Transverse colon (tissue), 4 donors: ENCODE data around the gene CDK10.

Experiments
- EP300 ChIP-seq: sonication (generic); formaldehyde crosslinking; IDR thresholded peaks from one replicate; pipeline ENCODE4 v1.6.1; 2017; ENCODE audit warnings: antibody characterized with exemption, low read depth
- POLR2A ChIP-seq: fragments of 450-650 bp; IDR thresholded peaks from one replicate; pipeline ENCODE4 v1.6.1; 2016; ENCODE audit warnings: antibody characterized with exemption, mild to moderate bottlenecking, moderate library complexity
- POLR2AphosphoS5 ChIP-seq, 3 donors: sonication (generic); formaldehyde crosslinking; IDR thresholded peaks; one replicate each; pipeline ENCODE4 v1.6.1; 2016; ENCODE audit warnings: antibody characterized with exemption in 3 of 3
- TF ChIP-seq, protein P1 (sequence below), 5 experiments: fragments of 200-600 bp in 3 of 5; fragments of 450-650 bp in 2 of 5; sonication (generic) in 3 of 5; IDR thresholded peaks; 1 replicate in 2 of 5; 2 replicates in 3 of 5; pipeline ENCODE4 v1.5.1; 2016 to 2017; ENCODE audit warnings: antibody characterized with exemption in 5 of 5, inconsistent platforms in 3 of 5, mild to moderate bottlenecking in 2 of 5, moderate library complexity in 1 of 5

DNA sequence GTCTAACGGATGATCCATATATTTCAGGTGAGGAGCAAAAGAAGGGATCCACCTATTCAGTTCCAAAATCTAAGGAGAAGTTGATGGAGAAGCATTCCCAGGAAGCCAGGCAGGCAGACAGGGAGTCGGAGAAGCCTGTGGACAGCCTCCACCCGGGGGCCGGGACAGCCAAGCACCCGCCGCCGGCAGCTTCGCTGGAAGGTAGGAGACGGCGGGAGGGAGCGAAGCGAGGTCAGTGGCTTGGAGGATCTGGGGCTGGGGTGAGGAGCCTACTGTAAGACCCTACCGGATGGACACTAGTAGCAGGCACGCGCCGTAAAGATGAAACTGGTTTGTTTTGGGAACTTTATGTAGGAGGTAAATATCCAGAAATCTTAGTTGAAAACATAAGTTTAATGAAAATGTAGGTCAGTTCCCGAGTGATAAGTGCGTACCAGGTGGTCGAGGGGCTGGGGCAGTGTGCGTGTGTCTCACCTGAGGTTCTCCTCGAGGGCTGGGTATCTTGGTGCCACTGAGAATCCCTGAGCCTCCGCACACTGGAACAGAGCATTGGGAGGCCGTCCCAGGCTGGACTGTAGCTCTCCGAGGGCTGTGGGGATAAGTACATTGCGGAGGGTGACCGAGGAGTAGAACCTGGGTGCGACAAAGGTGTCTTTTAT, 28.1 kb upstream of the CDK10 start:
- no peak for TF ChIP-seq EP300
- TF ChIP-seq, protein P1, sequence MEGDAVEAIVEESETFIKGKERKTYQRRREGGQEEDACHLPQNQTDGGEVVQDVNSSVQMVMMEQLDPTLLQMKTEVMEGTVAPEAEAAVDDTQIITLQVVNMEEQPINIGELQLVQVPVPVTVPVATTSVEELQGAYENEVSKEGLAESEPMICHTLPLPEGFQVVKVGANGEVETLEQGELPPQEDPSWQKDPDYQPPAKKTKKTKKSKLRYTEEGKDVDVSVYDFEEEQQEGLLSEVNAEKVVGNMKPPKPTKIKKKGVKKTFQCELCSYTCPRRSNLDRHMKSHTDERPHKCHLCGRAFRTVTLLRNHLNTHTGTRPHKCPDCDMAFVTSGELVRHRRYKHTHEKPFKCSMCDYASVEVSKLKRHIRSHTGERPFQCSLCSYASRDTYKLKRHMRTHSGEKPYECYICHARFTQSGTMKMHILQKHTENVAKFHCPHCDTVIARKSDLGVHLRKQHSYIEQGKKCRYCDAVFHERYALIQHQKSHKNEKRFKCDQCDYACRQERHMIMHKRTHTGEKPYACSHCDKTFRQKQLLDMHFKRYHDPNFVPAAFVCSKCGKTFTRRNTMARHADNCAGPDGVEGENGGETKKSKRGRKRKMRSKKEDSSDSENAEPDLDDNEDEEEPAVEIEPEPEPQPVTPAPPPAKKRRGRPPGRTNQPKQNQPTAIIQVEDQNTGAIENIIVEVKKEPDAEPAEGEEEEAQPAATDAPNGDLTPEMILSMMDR (IDR thresholded peaks at IDR 0.05): no peak
- no peak for TF ChIP-seq POLR2AphosphoS5 (IDR thresholded peaks at IDR 0.05)
- no peak for TF ChIP-seq POLR2A
